Activated CD4-positive, CD25-positive, alpha-beta regulatory T cell treated with anti-CD3 and anti-CD28 coated beads, Interleukin-2, amount 50 U/mL, for 24 hours (primary cell): ENCODE data around the gene CST9L.

ENCODE experiments used
- ATAC-seq, 2 donors: fragments of 150-1000 bp; cut with Tn5 transposase; one replicate each; pipeline ENCODE4 v1.10.0; 2021; ENCODE audit warnings: mild to moderate bottlenecking in 1 of 2, moderate library complexity in 1 of 2

CST9L gene, protein sequence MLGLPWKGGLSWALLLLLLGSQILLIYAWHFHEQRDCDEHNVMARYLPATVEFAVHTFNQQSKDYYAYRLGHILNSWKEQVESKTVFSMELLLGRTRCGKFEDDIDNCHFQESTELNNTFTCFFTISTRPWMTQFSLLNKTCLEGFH

DNA sequence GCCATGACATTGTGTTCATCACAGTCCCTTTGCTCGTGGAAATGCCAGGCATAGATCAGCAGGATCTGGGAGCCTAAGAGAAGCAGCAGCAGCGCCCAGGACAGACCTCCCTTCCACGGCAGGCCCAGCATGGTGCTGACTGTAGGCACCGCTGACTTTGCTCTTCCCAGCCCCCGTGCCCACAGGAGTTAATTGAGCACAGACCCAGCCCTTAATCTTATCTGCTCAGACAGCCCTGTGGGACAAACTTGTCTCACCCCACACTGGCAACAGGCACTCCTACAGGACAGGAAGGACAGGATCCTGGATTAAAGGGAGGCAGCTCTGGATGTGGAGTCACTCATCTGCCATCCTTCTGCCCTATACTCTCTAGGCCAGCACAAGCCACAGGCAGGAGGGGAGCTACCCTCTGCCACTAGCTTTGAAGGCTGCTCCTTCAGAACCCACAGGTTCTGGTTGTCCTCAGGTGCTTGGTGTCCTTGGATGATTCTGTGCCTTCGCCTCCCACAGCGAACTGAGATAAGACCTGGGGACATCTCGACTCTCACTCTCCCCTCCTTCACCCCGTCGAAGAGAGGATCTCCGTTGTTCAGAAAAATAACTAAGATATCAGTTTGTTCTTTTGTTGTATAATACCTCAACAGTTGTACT, at the start of gene CST9L:
Gene CST9L (minus strand): TSS at position 165 of the 651 bp plus-strand sequence. CDS start 34 bp downstream, at position 131.
- no peak for ATAC-seq

- no peak for ATAC-seq
These were observed 45.9 kb upstream of the CST9L start for GRCh38 chr20:23614163-23614562.

- ATAC-seq, result no peak
These were observed 45.4 kb upstream of the CST9L start for GRCh38 chr20:23613676-23614075.

- no peak for ATAC-seq
These were observed 44.1 kb upstream of the CST9L start for GRCh38 chr20:23612396-23612795.

DNA sequence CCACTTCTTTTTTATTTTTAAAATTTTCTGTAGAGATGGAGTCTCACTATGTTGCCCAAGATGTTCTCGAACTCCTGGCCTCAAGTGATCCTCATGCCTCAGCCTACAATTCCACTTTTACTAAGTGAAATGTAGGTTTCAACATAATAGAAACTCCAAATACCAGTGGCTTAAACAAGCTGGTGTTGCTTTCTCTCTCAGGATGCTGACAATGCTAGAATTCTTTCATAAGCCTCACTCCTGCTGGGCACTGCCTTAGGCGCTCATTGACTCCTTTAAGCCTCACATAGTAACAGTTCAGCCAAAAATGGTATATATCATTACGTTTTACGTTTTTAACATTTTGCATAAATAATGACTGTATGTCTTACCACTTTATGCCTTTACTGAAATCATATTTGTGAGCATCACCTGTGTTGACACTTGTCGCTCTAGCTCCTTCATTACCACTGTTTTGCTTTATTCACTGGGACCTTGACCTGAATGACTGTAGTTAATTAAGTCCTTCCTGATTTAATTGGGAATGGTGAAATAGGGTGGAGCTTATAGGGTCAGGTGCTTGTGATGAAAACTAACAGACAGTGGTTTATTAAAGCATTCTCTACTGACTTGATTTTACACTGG, 41.3 kb upstream of the CST9L start:
- no peak for ATAC-seq

DNA sequence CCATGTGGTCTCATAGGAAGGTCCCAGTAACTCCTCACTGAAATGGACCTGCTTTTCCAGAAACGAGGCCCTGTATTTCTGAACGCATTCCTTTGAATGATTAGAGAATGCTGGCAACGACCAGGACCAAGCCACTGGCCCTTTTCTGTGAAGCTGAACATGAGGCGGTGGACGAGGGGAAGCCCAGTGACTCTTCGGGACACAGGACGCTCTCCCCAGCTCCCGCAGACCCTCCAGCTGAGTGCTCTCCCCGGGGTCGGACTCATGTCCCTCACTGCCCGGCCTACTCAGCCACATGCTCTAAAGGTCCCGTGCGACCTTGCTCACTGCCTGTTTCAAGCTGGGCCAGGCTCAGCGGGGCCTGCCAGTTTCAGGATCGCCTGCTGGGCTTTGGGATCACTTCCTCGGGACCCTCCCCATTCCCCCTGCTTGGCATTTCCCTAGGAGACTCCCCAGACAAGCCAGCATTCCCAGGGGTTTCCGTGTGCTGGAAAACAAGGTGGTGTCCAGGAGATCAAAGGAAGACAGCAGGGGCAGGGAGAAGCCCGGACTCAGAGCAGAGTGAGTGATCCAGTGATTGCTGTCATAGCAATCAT, 40.1 kb upstream of the CST9L start:
- ATAC-seq, result no peak

DNA sequence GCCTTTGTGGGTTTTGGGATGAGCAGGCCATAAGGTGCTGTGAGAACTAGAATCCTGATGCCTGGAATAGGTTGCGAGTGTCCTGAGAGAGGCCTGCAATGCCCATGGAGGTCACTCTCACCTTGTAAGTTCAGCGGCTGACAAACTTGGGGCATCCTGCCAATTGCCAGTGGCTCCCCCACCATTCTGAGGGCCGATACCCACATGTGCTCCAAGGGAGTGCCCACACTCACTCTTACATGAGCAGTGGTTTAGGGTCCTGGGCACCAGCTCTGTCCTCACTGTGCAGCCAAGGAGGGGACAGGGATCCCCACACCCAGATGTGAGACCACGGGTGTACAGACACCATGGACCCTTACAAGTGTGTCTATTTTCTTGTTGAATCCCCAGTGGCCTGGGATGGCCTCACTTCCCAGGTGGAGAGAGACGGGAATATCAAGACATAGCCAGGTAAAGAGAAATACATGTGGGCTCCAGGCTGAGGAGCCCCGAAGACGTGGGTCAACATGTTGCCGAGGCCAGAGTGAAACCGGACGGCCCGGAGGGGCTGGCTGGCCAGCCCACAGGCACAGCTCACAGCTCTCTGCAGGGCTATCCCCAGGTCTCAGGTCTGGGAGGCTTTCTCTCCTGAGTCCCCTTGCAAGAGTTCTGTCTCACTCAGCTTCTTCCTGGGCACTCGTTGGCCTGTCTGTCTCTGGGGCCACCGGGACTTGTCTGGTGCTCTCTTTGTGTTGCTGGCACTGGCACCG, 39.4 kb upstream of the CST9L start:
- ATAC-seq, result no peak

DNA sequence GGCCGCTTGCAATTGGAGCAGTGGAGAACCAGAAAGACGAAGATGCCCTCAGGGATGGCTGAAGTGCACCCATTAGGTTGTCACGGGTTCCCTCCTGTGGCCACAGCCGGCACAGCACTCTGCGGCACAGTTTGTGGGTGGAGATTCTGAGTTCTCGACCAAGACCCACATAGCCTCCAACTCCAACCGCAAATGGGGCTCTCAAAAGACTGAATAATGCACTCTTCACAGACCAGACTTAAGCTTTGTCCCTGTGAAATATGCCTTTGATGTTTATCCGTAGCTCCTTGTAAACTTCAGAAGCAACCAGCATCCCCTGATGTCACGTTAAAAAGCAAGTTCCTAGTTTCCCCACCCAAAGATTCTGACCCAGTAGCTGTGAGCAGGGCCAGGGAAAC, 38.4 kb upstream of the CST9L start:
- peak; percentile 65 to 76 for ATAC-seq

DNA sequence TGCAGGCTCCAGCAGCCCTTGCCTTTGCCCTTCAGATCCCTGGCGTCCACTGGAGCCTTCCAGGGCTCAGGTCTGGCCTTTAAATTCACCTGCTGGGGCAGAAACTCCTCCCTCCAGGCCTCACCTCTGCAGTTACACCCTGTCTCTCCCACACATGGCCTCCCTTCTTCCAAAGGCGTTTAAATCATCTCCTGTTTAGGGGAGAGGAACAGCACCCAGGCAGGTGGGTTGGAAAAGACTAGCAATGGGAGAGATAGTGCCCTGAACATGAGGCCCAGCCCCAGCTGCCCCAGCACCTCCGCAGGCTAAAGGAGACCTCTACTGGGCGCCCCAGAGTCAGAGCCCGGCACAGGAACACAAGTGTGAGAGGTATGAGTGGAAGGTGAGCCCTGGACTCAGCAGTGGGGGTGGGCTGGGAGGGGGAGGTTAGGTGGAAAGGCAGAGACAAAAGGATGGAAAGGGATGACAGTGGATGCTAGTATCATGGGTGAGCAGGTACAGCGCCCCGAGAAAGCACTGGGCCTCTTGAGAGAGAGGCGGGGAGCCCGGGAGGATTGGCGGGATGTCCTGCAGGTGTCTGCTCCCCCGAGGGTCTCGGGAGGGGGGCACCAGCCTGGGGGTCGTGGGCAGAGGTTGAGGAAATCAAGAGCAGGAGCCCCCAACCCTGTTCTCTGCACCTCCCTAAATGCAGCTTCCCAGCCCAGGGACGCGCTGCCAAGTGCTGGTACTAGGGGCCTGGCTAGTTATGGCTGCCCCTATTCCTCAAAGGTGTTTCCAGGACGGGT, 37.8 kb upstream of the CST9L start, which contains the start of gene CST9:
Gene CST9 (minus strand): TSS at position 51 of the 785 bp plus-strand sequence. CDS start 53 bp downstream, outside the sequence.
- no peak for ATAC-seq

- ATAC-seq, result no peak
These were observed 36.0 kb upstream of the CST9L start for GRCh38 chr20:23604306-23604705.

DNA sequence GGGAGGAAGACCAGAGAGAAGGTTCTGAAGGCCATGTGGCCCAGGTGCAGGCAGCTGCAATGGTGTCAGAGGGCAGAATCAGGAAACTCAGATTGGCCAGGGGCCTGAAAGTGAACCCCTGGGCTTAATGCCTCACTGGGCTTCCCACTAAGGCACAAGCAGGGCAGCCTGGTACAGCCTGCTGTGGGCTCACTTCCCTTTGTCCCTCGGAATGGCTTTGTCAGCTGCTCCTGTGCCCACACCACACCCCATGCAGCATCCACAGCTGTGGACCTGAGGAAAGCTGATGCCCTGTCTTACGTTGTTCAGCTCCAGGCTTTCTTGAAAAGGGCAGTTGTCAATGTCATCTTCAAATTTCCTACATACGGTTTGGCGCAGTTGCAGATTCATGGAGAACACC, 35.0 kb upstream of the CST9L start:
- no peak for ATAC-seq

- ATAC-seq, result no peak
These were observed 34.4 kb upstream of the CST9L start for GRCh38 chr20:23602699-23603098.

DNA sequence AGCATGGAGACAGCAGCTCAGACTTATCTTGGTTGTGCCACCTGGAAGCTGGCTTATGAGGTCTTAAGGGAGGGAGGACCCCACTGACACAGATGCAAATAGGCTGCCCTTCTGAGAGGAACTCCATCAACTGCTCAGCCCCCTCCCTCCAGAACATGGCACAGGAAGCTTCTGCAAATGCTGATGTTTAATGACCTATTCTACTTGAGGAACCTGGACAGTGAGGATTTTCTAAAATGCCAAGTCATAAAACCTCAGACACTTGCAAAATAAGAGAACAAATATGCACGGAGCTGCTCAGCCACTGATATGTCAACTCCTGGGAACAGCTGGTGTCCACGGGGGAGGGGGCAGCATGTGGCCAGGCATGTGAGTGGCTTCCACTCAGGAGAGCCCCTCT, 34.0 kb upstream of the CST9L start:
- no peak for ATAC-seq

DNA sequence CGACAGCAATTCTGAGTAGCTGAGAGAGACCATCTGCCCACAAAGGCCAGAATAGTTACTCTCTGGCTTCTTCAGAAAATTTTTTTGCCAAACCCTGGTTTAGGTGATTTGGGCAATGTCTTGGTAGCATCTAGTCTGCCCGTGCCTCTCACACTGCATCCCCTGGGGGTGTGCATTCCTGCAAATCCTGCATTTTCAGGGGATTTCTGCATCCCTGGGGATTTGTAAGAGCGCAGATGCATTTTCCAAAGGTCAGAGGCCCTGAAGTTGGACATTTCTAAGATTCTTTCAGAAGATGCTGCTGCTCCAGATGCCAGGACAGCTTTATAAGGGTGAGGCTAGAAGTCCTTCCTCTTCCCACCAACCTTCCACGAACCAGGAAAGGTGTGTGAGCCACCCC, 33.4 kb upstream of the CST9L start:
- no peak for ATAC-seq

GRCh38 chr20:23598481-23598880, 30.2 kb upstream of the CST9L start:
- no peak for ATAC-seq

DNA sequence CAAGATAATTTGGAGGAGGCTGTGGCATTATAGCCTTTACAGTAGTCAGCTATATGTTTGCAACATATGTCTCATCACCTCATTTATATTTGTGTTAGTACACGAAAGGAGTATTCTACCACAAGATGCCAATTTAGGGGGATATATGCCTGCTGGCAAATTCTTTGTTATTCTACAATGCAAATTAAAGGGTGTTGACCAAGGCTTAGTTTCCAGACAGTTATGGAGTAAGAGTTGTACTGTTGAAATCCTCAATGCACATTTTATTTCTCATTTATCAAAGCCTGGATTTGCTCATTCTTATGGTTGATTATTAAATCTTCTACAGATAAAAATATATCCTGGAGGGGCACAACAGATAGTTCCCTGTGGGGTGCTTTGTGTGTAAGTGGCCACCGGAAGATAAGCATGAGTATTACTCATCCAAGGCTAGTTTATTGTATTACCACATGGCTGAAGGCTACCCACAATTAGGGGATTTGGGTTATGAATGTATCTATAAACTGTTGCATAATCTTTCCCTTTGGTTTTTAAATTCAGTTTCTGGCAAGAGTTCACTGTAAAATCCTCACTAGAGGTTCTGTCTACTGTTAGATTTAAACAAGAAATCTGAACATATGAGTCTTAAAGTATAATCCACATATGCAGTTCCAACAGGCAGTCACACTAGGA, 28.4 kb upstream of the CST9L start:
- ATAC-seq, result no peak

DNA sequence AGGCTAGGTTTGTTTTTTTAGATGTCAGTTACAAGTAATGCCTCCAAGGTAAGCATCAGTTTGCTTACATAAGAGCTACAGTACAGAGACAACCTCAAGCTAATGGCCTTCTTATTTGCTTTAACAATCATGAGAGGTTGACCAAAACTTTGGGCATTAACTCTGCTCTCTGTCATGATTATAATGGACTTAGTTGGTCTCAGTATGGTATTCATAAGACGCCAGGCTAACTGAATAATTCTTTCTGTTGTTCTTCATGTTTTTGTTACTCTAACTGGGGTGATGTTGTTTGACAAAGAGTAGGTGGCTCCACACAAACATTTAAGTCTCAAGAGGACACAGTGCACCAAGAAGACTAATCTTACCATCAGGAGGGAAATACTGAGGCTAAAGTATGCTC, 27.7 kb upstream of the CST9L start:
- no peak for ATAC-seq

DNA sequence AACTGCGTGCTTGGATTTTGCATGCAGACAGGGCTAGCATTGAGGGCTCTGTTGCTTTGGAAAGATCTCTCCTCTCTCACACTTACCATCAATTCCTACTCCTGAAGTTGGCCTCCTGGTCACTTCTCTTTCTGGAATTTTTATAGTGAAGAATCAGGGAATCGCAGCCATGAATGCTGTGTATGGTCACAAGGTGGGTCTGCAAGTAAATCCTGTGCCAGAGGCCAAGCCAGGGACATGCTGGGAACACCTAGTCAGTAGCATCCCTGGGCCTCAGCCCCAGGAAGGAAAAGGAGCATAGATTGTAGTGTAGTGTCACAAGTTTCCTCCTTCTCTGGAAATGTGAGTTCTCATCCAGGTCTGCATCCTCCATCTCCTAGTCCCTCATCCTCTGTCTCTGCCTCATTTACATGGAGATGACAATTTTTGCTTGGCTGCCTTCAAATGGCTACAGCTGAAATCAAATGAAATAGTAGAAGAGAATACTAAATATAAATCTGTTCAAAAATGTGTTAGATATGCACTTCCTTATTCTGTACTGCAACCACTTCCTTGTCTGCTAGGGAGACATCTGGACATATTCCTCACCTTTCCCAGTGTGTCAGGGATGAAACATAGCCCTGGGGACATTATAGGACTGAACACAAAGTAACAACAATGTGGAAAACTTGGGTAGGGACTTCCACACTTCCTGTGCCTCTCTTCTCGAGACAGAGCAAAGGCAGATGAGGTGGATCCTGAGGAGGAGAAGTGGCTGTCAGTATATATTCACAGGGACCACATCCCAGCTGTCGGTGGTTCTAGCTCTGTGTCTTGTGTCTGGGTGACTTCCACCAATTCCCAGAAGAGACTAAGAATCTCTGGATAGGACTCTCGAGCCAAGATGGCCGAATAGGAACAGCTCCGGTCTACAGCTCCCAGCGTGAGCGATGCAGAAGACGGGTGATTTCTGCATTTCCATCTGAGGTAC, 20.4 kb upstream of the CST9L start:
- no peak for ATAC-seq

- ATAC-seq, result no peak
These were observed 19.3 kb upstream of the CST9L start for GRCh38 chr20:23587631-23588030.

GRCh38 chr20:23586735-23587525, 18.6 kb upstream of the CST9L start:
- no peak for ATAC-seq
